IPS DF 4.7 (cell line): ENCODE data around the gene TBX1.

Source experiments
- DNase-seq: peaks from one replicate; pipeline ENCODE4 v3.0.0-alpha.2; 2013; ENCODE audit warnings: low spot score; ENCODE audit errors: extremely low read depth

Gene TBX1

GRCh38 chr22:19798003-19798665, 37.6 kb downstream of the TBX1 start:
- DNase-seq: no peak

DNA sequence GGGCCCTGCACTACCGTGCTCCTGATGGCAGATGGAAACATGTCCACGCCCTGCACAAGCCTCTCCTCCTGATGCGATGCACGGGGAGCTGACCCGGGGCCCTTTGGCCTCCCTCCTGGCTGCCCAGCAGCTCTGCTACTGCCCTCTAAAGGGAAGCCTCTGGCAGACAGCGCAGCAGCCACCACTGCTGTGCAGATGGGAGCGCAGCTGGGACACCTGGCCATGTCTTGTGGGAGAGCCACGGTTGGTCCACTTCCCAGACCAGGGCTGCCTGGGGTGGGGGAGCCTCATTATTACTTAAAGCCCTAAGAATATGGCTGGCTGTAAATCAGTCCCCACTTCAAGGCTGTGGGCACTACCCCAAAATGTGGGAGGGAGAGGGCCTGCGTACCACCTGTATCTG, 38.3 kb downstream of the TBX1 start:
- no peak for DNase-seq

DNA sequence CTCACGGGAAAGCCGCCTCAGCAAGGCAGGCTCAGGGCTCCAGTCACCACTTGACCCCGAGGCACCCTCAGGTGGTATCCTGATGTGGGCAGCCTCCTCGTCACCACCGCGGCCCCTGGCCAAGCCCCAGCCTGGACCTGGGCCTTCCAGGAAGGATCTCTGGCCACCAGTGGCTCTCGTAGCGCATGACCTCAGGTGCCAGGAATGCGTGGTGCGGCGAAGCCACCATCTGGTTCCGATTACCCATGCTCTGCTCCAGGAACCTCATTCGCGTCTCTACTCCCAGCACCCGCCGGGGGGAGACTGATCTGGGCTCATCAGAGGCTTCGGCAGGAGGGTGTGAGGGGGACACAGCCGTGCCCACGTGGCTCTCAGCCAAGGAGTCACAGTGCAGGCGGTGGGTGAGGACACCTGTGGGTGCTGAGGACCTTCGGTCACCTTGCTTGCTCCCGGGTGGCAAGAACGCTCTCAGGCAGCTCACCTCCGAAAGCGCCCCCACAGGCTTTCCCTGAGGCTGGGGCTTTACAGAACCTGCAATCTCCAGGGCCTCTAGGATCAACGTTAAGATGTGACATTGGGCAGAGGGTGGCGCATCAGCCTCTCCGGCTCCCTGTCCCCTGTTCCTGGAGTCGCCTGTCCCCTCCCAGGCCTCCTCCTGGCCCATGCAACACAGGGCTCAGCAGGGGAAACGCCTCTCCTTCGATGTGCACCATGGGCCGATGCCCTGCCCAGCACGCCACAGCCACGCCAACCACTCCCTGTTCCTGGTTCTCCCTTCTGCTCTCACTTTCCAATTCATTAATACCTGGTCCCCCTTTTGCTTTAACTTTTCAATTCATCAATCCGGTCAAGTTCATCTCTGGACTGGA, 39.0 kb downstream of the TBX1 start:
- DNase-seq: no peak

- no peak for DNase-seq
Measured at GRCh38 chr22:19800306-19800705, 39.7 kb downstream of the TBX1 start.

DNA sequence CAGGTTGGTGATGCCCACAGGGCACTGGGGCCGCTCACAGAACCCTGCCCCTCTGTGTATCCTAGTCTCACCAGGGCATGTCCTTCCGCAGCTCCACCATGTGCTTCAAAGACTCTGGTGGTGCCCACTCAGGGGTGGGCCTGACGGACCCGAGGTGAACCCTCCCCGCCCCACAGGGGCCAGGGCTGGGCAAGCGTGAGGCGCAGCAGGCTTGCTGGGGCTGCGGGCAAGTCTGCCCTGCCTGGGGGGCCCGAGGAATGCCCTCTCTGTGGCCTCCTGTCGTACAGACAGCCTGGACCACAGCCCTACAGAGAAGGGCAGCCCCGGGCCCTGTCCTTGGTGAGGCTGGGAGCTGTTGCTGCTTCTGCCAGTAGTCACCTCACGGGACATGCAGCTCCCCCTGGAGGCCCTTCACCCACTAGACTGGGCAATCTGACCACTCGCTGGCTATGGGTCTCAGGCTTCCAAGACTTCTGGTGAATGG, 40.2 kb downstream of the TBX1 start:
- DNase-seq: no peak

- DNase-seq: no peak
Measured at GRCh38 chr22:19801340-19802000, 40.9 kb downstream of the TBX1 start.

DNA sequence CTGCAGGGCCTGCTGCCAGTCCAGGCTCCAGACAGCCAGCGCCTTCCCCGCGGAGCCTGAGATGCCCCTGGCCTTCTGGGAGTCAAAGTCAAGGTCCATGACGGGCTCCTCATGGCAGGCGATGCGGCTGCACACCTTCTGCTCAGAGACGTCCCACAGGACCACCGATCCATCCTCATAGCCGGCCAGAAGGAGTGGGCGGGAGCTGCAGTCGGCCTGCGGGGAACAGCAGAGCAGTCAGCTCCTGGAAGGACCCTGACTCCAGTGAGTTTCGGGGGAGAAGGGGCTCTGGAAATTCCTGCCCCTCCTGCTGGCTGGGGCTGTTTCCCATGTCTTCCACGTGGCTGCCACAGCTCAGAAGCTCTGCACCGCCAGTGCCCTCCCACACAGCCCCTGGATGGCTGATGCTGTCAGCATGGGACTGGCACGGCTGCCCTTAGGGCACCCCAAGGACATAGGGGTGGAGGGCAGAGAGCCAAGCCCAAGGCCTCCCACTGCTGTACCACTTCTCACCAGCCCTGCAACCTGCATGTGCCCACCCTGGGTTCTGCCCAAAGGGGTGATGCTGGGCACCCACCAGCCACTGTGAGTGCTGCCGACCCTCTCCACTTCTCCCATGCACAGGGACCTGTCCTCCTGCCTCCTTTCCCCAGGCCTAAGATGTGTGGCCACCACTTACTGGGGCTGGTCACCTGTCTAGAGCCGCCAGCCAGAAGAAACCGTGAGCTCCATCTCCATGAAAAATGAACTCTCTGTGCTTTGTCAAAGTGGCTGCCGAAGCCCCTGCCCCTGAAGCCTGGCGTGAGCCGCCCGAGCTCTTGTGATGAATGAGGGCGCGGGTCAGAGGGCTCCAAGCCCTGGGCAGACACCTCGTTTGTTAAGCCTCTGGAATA, 41.7 kb downstream of the TBX1 start:
- no peak for DNase-seq

GRCh38 chr22:19802894-19803735, 42.5 kb downstream of the TBX1 start:
- DNase-seq: no peak

GRCh38 chr22:19803736-19804267, 43.2 kb downstream of the TBX1 start:
- DNase-seq: no peak

DNA sequence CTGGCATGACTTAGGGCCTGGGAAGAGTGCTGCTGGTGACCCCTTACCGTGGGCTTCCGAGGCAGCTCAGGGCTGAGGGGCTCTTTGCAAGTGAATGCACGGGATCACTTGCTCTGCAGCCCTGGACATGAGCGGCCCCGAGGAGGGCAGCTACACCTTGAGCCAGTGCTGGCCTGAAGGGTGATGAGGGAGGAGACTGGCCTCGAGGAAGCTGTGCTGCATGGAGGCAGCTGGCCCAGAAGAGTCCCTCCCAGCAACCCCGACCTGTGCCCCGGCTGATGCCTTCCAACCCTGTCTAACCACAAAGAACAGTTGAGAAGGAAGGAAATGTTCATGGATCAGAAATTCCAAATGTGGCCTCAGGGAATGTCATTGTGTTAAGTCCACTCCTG, 45.2 kb downstream of the TBX1 start:
- no peak for DNase-seq

DNA sequence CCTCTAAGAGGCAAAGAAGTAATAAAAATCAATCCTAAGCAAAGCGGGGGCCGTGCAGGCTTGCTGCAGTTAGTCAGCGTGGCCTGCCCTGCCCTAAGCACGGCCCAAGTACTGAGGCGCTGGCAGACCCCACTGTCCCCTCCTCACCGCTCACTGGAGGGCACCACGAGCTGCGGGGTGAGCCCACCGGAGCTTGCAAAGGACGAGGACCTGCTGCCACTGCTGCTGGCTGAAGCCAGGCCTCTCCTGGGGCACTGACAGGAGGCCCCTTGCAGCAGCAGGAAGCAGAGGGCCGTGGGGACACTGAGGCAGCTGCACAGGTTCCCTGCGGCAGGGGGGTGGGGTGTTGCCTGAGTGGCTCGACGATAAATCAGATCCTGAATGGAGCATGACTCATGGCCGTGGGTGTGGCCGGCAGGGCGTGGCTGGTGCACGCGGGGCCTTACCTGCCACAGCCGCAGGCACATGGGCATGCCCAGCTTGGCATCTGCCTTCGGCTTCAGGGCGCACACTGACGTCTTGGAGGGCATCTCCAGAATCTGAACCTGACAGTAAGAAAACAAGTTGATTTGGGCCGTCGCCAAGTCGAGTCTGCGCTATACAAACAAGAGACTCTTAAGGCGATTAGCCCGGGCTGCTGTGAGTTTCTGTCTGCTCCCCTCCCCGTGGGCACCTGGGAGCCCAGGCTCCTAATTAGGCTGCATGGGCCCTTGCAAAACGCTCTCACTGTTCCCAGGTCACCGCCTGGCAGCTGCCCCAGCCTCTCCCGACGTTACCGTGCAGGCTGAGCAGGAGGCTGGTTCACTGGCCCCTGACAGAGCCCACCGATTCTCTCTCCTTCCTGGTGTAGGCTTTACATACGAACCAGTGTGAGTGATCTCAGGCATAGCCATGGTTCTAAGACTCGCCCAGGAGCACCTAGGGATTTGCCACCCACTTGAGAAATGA, 45.9 kb downstream of the TBX1 start:
- no peak for DNase-seq

DNA sequence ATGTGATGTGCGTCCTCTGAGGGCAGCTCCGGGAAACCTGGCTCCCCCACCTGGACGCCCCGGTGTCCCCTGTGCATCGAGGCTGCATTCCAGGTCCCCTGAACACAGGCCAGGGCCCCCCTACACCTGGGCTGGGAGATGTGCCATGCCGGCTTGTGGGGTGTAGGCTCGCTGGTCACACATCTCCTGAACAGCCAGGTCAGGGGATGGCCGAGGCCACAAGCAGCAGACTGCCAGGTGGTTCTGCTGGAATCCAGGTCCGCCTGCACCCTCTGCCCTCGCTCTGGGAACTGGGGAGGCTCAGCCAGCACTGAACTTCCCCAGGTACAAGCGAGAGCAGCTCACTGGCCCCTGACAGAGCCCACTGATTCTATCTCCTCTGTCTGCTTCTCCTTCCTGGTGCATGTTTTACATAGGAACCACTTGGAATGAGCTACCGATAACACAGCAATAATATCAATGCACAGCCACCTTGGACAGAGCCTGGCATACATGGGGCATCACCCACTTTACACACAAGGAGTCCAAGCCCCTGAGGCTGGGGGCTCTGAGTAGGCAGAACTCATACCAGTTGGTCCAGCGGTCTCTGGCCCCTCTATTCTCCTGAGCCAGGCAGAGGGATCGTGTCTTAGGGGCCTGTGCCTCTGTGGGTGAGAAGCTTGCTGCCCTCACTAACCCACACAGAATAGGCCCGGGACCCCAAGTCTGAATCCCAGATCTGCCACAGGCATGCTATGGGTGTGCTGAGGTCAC, 46.8 kb downstream of the TBX1 start:
- DNase-seq: no peak

DNA sequence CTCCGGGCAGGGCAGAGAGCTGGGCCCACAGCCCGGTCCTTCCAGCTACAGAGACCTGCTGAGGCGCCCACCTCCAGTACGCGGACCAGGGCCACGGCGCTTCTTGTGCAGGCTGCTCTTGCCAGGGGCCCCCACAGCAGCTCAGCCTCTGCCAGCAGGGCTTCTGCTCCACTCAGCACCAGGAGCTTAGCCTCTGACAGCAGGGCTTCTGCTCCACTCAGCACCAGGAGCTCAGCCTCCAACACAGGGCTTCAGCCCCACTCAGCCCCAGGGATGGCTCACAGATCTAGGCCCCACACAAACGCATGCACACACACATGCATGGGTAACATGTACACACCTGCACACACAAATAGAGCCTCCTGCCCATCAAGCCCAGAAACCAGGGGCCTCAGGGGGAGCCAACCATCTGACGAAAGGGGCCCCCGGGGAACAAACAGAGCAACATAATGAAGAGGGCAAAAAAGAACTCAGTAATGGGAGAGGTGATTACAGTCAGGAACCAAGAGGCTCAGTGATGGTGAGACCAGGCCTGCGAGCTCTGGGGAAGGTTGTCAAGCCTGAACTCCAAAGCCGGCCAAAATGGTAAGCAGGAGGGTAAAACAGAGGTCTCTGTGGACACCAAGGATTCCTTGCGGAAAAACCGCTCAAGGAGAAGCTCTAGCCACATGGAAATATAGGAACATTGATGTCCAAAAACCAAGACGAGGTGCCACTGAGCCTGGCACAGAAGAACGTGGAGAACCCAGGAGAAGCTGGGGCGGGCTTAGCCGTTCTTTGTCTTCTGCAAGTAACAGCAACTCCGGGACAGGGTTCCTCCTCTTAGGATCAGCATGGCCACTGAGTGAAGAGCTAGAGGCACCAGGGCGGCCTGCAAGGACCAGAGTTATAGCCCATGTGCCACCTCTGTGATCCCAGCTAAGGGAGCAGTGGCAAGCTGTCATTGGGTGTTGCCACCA, 47.6 kb downstream of the TBX1 start:
- DNase-seq: no peak

- no peak for DNase-seq
Measured at GRCh38 chr22:19808873-19809478, 48.4 kb downstream of the TBX1 start.

- DNase-seq: no peak
Measured at GRCh38 chr22:19809741-19810140, 49.2 kb downstream of the TBX1 start.

DNA sequence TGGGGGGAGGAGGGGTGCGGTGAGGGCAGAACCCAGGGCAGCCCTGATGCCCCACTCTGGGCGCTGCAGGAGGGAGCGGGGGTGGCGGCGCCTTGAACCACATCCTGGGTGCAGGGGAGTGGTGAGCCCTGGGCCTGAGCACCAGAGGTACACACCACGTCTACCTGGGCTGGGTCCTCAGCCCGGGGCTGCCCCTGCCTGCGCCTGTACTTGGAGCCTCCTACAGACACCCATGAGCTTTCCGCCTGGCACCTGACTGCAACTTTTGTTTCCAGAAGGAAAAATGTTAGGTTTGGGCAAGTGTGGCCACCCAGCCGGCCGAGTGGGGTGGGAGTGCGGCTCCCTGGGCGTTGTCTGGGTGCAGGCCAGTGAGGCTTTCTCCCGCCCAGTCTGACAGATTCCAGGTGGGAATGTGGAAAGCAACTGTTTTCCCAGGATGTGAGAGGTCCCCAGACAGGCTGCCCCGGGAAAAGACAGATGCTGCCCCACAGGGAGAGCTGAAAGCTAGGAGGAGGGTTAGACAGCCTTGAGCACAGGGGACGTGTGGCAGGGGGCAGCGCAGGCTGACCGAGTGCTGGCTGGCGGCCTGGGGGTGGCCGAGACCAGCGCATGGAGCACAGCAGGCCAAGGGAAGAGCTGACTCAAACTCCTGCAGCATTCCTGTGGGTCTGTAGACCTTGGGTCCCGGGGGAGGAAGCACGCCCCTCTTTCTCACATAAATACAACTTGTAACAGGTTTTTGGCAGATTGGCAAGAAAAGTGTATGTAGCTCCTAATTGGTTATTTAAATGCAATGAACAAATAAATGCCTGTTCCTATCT, 50.0 kb downstream of the TBX1 start:
- no peak for DNase-seq
